GM21360 (cell line): Measurements from ENCODE around the gene PIK3CG.

Experiments used
- ATAC-seq: cut with Tn5 transposase; IDR thresholded peaks from one replicate; pipeline ENCODE4 v1.9.1; 2021; ENCODE audit warnings: mild to moderate bottlenecking, moderate library complexity; ENCODE audit not compliant: unreplicated experiment

The PIK3CG gene

DNA sequence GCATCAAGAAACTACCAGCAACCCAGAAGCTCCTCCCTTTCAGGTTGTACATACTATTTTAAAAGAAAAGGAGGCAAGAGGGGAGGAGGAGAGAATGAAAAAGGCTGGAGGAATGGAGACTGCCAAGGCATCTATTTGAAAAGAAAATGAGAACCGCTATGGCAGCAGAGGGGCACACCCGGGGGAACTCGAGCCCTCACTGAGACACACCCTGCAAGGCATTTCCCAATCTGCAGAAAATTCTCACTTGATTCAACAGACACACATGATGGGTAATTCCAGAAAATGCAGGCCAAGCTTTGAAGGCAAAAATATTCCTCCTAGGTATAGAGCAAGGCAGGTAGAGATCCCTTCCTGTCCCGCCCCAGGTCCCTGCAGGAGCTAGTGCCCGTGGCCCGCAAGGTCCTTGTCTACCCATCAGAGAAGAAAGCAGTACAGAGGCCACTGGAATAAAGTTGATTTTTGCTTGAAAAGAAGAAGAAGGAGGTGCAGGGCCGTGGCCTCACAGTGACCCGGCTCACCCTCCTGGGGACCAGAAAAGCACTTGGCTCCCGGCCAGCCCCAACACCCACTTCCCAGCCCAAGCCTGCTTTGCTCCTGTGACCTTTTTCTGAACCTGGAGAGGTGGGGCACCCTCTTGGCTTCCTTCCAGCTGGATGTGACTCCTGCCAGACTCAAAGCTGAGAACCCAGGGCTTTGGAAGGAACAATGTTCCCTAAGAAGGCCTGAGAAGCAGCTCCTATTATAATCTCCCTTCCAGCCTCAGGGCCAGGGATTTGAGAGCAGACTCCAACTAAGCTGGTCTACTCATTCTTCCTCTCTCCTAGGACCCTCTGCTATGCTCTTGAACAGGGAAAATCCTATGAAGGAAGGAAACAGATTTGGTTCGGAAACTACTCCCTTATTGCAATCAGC, 6.2 kb upstream of the PIK3CG start:
- no peak for ATAC-seq

DNA sequence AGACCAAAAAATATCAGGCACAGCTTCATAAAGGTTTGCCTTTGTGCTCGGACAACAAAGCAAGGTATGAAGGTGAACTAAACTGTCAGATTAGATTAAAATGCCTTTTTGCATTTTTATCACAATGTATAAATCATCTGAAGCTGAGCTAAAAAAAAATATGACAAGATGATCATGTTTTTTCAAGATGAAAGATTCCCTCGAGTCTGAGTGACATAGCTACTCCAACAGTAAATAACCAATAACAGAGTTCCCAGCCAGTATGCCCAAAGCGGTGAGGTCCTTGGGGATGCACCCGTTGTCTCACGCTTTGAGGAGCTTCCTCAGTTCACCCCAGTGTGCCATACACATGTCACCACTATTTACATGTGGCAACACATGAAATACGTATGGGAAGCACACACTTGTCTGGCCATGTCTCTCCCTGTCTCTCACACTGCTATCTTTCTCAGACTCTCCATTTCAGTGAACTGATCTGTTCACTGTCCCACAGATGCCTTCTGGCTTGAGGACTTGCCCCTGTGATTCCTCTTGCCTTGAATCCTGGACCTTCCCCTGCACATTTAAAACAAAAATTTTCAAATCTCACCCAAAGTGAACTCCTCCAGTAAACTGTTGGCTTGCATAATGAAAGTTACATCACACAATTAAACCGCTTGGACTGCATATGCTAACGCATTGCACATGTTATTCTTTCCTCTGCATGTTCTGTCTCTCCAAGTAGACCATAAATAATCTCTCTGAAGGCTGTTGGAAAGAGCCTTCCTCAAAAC, 2.6 kb upstream of the PIK3CG start:
- ATAC-seq: no peak

DNA sequence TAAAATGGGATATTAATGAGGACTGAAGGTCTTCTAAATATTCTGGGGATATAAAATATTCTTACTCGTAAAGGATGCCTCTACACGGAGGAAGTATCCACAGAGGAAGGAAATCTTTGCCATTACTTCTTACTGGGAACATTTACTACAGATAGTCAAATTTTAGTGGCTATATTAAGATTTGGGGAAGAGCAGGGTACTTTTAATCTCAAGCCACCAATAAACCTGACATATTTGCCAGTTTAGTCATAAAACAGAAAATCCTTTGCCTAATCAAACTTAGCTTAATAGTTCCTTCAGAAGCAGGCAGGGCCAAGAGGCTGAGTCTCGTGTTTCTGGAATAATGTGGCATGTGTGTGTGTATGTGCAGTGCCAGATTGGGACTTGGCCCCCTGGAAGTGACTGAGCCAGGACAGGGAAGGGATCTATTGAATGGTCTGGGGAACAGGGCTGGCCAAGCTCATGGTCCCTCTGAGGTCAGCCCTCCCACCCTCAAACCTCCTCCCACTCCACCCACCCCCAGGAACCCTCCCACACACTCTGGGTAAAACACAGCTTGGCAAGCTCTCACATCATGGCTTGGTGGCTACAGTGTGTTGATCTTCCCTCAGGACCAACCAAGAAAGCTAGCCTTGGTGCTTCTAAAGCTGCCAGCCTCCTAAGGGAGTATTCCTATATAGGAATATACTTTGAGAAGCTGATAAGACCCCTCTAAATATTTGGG, 1.6 kb upstream of the PIK3CG start:
- ATAC-seq: no peak

DNA sequence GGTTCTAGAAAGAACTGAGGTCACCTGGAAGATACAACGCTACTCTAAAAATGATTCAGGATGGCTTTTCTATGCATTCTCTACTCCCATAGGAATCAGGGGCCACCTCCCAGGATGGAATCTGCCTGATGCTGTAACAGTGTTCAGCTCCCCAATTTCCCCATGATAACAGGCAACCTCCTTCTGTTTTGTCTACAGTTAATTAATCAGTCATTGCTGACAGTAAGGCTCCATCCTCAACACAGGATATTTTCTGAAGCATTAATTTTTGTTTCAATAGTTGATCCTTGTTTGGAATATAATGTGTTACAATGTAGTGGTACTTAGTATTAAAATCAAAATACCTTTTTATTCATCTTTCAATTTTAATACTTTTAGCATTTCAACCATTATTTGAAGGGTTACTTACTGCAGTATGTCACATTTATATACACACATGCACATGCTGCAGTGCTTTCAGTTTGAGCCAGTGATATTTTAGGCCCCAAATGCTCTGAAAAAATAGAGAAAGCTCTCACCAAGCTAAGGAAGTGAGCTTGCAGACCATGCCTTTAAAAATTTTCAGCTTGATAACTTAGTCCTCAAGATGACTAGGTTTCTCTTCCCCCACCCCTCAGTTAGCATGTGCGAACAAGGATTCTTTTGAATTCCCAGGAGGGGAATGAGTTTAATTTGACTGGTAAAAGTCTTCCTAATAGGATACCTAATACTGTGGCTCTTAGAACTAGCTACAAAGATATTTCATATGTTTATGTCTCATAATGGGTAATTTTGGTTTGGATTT, 592 bp upstream of the PIK3CG start:
- peak; percentile 39 for ATAC-seq

DNA sequence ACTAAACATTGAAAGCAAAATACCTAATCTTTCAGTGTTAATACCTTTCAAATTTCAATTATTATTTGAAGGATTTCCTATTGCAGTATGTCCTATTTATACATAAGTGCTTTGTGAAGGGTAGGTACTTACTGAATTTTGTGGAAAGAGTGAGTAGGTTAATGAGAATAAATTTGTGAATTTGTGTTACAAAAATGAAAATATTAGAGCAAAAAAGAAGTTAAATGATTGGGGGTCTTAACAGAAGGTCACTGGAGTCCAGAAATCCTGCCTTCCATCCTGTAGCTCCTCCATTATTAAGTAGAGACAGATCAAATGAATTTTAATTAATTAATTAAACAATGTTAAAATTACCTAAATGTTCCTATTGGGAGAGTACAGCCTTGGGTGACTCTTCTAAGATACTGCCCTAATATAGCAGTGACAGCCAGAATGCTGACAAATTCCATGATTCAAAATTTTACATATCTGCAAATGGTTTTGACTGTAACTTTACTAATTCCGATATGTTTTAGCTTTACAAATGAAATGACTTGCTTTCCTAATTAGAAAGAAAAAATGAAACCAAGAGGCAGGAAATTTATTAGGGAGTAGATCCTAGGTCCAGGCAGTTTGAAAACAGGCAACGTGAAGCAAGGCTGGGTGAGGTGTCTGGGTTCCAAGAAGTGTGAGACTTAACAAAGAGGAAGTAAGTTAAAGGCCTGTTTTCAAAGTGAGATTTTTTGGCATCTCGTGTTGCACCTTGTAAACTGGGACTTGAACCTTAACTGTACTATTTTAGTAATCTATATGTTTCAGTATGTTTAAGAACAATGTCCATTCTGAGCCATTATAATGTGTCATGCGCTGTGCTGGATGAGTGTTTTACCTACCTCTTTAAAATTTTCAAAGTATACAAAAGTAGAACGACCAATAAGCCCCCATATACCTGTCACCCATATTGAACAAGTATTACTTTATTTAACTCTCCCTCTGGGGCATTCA, 1.5 kb downstream of the PIK3CG start:
- peak; percentile 33 for ATAC-seq

DNA sequence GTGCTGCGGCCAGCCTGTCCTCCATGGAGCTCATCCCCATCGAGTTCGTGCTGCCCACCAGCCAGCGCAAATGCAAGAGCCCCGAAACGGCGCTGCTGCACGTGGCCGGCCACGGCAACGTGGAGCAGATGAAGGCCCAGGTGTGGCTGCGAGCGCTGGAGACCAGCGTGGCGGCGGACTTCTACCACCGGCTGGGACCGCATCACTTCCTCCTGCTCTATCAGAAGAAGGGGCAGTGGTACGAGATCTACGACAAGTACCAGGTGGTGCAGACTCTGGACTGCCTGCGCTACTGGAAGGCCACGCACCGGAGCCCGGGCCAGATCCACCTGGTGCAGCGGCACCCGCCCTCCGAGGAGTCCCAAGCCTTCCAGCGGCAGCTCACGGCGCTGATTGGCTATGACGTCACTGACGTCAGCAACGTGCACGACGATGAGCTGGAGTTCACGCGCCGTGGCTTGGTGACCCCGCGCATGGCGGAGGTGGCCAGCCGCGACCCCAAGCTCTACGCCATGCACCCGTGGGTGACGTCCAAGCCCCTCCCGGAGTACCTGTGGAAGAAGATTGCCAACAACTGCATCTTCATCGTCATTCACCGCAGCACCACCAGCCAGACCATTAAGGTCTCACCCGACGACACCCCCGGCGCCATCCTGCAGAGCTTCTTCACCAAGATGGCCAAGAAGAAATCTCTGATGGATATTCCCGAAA, 2.7 kb downstream of the PIK3CG start:
- ATAC-seq: no peak

DNA sequence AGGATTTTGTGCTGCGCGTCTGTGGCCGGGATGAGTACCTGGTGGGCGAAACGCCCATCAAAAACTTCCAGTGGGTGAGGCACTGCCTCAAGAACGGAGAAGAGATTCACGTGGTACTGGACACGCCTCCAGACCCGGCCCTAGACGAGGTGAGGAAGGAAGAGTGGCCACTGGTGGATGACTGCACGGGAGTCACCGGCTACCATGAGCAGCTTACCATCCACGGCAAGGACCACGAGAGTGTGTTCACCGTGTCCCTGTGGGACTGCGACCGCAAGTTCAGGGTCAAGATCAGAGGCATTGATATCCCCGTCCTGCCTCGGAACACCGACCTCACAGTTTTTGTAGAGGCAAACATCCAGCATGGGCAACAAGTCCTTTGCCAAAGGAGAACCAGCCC, 3.3 kb downstream of the PIK3CG start:
- ATAC-seq: no peak

DNA sequence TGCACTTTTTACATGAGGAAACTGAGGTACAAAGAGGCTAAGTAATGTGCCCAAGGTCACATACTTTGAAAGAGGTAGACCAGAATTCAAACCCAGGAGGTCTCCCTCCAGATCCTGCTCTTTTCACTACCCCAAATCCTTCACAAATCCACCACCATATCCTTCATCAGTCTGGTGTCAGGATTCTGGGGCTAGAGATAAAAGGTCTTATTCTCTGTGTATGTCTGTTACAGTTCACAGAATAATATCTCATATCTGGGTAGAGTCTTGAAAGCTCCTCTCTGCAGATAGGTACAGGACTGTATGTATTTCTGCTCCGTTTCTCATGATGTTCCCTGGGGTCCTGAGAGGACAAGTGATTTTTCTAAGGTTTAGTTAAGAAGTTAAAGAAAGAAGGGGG, 4.9 kb downstream of the PIK3CG start:
- no peak for ATAC-seq

DNA sequence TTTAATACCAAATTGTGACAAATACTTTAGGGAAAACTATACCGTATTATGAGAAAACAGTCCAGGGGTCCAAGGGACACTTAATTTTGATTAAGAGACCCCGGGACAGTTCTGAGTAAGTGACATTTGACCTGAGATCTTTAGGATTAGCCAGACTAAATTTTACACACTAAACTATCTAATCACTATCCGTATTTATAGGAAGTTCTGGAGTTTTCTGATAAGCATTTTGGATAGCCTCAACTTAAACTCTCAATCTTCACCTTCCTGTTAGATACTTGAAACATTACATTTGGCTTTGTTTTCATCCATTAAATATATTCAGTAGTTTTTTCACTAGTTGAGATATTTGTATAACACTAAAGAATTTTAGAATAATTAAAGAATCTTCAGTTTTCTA, 5.4 kb downstream of the PIK3CG start:
- ATAC-seq: no peak

DNA sequence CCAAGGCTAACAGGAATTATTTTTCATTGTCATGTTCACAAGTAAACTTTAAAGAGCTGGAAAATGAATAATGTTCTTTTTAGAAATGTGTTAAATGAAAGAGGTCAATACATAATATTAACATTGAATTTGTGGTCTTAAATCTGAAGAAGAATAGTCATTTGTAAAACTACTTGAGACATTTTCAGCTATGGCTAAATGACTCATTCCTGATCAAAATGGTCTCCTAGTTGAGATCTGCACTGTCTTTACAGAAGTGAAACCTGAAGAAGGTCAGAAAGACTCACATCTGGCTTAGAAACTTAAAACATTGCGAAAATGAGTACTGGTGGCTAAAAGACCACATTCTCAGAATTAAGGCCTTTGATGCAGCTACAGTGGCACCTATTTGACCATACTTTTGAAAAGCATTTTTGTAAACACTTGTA, 5.9 kb downstream of the PIK3CG start:
- ATAC-seq: peak; percentile 90

DNA sequence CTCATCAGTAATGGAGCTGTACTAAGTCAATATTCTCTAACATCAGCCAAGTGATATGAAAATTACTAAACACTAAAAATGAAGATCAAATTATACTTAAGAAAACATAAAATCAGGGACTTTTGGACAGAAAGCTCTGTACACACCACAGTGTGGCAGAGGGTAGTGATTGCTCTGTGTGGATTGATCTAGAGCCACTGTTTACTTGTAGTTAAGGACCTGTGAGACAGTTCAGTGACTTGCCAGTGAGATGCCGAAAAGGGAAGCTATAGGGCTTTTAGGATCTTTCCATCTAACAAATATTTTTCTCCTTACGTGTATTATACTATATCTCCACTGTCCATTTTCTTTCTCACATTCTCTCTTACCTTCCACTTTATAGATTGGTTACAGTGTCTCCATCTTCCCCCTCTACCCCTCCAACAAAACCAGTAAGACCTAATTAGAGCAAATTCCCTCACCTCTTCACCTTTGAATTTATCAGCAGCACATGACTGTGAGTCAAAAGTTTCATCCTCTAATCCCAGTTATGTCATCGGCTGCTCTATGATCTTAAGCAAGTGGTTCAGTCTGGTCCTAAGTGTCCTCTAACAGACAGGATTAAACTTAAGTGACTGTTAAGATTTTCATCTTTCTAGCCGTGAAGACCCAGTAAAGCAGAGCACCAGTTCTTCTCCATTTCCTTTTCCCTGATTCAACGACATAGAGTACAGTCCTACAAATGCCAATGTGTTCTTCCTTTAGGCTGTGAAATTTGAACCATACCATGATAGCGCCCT, 6.9 kb downstream of the PIK3CG start:
- no peak for ATAC-seq

DNA sequence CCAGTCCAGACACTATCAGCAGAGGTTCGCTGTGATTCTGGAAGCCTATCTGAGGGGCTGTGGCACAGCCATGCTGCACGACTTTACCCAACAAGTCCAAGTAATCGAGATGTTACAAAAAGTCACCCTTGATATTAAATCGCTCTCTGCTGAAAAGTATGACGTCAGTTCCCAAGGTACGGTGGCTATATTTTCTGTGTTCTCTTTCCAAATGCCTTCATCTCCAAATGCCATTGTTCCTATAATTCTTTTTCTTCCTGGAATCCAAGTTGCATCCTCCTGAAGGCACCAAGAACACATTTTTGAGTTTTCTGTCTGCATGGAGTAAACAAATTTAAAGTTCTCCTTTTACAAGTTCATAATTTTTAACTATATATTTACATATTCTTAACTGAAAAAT, 7.7 kb downstream of the PIK3CG start:
- no peak for ATAC-seq

DNA sequence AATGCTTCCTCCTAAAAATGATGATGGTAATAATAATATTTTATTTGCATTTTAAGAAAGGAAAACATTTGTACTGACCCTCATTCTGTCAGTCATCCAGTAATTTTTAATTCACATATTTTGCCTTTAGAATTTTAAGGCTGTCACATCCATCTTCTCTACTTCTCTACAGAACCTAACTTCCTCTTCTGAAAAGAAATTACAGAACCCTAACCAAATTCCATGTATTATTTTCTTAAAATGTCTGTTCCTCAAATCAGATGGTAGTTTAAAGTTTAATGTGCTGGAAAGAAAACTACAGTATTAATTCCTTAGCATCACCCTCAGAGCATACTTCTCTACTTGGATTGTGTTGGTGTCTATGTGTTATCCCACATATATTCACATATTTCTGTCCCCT, 9.0 kb downstream of the PIK3CG start:
- no peak for ATAC-seq

DNA sequence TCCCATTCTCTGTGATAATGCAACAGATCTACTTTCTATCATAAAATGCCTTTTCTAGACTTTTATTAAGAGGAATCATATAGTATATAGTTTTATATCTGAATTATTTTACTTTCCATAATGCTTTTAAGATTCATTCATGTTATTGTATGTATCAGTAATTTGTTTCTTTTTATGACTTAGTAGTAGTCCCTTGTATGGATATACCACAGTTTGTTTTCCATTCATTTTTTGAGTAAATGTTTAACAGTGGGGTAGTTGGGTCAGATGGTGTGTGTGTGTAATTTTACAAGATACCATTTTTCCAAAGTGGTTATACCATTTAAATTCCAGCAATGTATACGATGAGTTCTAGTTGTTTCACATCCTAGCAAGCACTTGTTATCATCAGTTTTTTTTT, 10.4 kb downstream of the PIK3CG start:
- ATAC-seq: no peak

DNA sequence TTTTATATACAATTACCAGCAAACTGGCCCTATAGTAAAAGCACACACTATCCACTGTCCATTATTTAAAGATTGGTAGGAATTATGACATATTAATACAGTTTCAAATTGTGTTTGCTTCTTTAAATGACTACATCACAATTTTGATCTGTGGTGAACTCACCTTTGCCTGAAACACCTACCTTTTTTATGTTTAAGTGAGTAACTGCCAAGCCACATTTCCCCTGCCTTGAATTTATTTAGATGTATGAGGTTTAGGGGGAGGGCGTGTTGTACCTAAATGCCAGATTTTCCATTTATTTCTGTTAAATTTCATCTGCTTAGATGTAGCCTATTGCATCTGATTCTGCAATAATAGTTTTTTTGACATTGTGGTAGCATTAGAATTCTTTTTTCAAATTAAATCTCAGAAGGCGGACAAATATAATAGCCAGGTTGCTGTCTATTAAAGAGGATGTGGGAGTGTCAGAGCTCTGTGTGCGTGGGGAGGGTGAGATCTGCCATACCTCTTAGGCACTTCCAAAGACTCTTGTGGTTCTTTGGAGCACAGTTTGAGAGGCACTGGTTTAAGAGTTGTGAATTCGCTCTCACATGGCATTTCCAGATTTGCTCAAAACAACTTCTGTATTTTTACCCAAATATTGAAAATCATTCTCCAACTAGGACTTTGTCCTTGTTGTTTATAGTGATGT, 13.8 kb downstream of the PIK3CG start:
- no peak for ATAC-seq

DNA sequence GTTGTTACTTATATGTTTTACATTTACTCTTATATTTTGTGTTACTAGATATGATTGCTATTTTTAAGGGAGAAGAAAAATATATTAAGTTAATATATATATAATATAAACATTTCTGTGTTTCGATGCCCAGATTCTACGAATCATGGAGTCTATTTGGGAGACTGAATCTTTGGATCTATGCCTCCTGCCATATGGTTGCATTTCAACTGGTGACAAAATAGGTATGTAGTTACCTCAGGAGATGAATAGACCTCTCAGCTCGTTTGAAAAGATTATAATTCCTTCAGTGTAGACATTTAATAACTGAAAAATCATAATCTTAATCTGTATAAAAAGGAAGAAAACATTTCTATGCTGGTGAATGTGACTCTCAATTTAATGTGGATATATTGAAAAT, 16.9 kb downstream of the PIK3CG start:
- ATAC-seq: no peak

DNA sequence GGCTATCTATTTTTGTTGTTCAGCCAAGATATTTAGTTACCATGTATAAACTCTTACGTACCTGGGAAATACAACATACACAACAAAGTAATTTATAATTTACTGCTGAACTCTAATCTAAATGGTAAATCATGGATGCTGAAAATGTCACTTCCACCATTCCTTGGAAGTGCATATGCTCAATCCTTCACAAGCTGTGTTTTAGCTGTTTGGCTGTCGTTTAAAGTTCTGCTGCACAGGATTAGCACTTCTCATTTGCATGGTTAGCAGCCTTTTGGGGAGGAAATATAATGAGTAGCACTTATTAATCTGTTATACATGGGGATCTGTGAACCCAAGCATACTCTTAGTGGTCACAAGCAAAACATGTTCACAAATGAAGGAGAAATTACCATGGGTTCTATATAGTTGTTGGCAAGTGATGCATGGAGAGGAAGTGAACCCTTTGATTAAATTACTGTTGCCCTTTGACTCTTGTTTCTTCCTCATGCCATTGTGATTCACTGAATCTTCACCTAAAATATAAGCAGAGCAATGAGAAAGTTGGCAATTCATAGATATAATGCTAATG, 18.5 kb downstream of the PIK3CG start:
- ATAC-seq: no peak
